Stimulated activated CD8-positive, alpha-beta memory T cell treated with anti-CD3 and anti-CD28 coated beads, Interleukin-7, amount 100 ng/mL, for 24 hours (primary cell): ENCODE data around the gene CDH4.
"Not testable (repeated sequence)": the region's sequence is repeated elsewhere in the genome, so short reads cannot be mapped to it uniquely, and the experiment has no call there.

Experiments used
- DNase-seq: peaks from one replicate; pipeline ENCODE4 v3.0.0-alpha.2; 2020; ENCODE audit warnings: low read depth

CDH4 gene

DNA sequence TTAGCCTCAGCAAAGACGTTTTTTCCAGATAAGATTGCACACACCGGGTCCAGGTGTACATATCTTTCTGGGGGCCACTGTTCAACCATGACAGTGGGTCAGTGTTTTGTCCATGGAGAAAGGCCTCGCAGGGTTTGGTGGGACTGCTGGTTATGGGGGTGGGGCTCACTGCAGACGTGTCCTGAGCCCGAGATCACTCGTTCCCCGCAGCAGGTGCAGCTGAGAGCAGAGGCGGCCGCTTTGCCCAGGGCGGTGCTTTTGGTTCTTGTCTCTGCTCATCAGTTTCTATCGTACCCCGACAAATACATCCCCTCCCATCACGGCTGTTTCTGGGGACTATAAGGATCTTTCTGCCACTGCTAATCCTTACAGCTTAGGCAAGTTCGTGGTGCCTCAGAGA, 166.9 kb downstream of the CDH4 start:
- DNase-seq: no peak

DNA sequence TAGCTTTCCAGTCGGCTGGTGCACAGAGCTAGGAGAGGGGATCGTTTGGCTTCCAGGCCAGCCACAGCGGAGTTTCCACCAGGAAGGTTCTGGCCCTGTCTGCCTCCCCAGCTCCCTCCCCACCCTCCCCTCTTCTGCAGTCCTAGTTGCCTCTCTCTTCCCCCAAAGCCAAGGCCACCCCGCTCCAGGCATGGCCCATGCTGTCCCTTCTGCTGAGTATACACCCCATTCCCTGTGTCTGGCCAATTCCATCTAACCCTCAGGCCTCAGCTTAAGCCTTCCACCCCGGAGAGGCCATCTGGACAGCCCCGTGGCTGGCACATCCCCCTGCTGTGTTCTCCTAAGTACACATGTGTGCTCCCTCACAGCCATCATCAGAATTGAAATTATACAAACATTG, 167.4 kb downstream of the CDH4 start:
- DNase-seq: no peak

DNA sequence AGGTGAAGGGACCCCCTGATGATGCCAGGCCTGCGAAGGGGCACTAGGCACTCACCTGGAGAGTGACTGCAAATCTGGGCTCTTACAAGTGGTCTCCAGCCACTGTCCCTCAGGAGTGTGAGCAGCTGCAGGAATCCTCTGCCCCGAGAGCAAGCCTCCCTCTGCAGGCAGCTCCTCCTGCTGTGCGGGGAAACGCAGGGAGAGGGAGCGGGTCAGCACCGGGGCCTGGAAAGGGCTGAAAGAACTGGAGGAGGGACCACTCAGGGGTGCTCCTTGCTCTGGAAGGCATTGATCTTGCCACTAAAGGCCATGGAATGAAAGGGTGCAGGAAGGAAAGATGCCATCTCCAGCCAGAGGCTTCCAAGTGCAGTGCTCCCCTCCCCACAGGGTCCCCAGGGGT, 168.0 kb downstream of the CDH4 start:
- no peak for DNase-seq

DNA sequence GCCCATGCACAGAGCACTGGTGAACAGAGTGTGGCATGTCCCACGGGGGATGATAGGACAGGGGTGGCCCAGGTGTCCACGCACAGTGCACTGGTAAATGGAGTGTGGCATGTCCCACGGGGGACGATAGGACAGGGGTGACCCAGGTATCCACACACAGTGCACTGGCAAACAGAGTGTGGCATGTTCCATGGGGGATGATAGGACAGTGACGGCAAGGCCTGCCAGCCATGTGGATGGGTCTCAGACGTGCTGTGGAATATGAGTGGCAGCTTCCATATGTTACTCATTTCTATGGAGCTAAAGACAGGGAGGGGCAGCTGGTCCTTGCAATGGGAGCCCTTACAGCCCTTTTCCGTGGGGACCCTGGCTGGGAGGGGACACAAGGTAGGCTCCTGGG, 168.7 kb downstream of the CDH4 start:
- DNase-seq: no peak

DNA sequence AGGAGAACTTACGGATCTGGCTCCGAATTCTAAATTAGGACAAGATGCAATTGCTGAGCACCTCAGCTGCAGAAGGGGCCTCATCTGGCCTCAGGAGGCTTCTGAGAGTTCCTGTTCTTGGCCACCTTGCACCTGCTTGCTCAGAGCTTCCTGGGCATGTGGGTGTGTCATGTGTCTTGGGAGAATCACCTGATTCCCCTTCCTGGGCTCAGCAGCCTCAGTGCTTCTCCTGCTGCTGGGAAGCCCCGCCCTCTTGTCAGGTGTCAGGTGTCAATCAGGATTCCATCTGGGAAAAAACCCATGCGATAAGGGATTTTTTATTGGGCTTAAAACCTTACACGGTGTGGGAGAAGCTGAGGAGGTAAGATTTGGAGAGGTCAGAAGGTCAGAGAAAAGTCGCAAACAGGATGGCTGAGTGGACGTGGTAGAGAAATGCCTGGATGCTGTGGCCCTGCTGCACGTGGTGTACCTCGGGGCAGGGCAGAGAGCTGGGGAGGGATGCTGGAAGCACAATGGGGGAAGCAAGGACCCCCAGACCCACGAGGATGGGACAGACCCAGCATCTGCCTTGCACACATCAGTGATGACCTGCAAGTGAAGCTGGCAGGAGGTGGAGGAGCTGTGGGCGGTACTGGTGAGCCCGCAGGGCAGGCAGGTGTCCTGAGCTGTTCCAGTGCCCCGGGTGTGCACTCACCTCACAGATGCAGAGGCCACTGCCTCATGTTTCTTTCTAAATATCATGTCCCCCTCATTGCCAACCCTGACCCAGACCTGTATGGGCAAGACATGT, 170.8 kb downstream of the CDH4 start:
- no peak for DNase-seq

DNA sequence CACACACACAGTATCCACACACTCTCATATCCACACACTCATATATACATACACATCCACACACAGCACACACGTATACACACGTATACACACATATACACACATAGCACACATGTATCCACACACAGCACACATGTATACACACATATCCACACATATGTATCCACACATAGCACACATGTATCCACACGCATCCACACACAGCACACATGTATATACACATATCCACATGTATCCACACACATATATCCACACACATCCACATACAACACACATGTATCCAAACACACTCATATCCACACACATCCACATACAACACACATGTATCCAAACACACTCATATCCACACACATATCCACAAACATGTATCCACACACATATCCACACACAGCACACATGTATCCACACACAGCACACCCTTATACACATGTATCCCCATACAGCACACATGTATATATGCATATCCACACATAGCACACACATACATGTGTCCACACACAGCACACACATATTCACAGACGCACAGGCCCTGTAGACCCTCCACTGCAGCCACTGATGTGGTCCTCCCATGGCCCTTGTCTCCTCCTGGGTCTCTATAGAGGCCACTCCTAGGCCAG, 172.1 kb downstream of the CDH4 start:
- DNase-seq: no peak

DNA sequence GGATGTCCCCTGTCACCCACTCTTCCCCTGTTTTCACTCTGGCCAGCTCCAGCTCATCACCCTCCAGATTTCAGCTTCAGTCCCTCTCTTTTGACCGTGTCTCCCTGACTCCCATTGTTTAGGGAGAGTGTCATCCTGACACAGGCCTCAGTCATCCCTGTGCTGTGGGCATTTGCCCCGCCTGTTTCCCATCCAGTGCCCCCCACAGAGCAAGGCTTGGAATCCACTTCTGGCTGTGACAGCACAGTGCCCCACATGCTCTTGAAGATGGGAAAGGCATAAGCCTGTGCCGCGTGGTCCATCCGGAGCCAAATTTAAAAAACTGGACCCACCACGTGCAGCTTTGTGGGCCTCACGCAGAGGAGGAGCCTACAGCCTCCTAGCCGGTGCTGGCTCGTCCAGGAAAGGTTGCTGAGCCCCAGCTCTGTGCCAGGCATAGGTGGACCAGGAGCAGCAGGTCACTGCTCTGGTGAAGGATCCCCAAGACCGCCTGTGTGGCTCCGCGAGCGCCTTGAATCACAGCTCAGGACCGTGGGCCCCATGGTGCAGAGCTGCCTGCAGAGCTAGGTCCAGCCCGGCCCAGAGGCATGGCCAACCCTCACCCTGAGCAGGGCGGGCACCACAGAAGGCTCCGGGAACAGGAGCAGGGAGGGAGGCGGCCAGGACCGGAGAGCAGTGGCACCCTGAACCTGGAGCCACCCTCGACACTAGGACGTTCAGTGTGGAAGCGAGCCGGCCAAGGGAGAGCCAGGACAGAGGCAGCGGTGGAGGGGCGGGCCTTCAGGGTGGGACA, 172.8 kb downstream of the CDH4 start:
- no peak for DNase-seq

DNA sequence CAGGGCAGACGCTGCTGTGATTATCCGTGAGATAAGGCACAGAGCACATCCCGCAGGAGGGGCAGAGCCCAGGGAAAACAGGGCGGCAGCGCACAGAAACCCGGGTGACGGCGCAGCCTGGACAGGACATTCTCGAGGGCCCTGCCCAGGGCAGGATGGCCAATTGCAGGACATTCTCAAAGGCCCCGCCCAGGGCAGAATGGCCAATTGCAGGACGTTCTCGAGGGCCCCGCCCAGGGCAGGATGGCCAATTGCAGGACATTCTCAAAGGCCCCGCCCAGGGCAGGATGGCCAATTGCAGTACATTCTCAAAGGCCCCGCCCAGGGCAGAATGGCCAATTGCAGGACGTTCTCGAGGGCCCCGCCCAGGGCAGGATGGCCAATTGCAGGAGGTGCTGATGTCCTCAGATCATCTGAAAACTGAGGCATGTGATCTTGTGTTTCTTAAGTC, 173.5 kb downstream of the CDH4 start:
- not testable (repeated sequence) for DNase-seq

DNA sequence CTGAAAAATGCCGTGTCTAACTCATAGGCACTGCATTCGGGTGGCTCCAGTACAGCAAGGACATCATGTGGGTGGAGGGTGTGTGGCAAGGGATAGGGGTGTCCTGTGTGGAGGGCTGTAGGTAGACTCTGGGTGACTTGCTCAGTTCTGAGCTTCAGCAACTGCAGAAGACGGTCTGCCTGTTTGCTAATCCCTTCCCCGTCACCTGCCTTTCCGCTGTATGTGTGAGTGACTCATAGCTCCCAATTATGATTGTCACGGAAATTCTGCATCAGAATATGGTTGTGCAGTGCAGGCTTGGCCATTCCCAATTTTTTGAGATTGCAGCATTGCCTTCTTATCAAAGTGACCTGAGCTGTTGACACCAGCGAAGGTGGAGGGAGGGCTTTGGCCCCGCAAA, 174.3 kb downstream of the CDH4 start:
- no peak for DNase-seq

DNA sequence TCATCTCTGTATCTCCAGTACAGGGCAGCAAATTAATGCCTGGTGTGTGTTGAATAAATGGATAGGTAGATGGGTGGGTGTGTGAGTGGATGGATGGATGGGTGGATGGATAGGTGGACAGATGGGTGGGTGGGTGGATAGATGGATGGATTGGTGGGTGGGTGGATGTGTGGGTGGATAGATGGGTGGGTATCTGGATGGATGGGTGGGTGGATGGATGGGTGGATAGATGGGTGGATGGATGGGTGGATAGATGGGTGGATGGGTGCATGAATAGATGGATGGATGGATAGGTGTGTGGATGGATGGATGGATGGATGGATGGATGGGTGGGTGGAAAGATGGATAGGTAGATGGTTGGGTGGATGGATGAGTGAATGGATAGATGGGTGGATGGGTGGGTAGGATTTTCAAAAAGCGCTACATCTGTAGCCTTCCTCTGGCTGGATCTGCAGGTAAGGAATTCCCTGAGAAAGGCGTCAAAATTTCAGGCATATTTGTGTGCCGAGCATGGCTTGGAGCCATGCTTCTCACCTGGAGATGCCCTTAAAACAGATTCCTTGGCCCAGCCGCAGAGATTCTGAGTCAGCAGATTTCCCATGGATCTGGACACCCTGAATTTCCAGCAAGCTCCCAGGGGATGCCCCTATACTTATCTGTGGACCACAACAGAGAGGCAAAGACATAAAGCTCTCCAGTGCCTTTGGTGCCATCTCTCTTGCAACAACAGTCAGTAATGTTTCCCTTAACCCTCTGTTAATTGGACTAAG, 177.6 kb downstream of the CDH4 start:
- DNase-seq: no peak

DNA sequence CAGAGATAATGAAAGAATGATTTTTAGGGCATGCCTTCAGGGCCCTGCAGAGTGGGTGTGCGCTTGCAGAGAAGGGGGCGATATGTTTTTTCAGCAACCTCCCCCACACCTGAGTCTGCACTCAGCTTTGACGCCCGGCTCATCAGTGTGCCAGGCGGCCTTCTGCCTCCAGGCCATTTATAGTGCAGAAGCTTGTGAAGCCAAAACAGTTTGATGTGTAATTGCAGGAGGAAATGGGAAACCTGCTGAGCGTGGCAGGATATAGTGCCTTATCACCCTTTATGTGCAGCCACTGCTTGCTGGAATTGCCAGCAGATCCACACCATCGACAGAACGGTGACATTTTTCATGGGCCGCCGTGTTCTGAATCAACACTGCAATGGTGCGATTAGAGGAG, 178.2 kb downstream of the CDH4 start:
- DNase-seq: no peak

DNA sequence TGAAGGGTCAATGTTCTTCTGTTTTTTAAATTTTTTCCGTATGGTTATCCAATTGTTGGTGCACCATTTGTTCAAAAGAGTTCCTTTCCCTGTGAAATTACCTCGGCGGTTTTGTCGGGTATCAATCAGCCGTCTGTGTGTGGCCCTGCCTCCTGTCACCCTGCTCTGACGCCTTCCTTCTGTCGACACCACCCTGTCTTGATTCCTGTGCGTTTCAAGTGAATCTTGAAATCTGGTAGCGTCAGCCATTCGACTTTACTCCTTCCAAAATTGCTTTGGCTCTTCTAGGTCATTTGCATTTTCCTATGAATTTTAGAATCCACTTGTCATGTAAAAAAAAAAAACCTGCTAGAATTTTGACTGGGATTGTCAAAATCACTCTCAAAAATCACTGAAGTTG, 181.1 kb downstream of the CDH4 start:
- no peak for DNase-seq

DNA sequence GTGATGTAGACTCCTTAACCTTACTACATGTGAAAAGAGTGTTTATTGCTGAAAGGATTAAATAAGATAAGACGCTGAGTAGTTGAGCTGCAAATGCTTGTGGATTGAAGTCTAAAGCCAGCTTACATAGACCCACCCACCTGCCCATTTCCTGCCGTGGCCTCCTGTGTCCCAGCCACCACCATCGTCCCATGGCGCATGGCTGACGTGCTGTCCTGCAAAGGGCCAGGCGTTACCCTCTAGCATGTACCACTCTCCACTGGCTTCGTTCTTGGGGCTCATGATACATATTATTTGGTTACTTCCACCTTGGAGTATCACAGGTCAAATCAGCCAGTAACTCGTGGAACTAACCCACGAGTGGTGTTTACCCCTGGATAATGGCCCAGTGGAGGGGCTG, 181.8 kb downstream of the CDH4 start:
- DNase-seq: no peak

DNA sequence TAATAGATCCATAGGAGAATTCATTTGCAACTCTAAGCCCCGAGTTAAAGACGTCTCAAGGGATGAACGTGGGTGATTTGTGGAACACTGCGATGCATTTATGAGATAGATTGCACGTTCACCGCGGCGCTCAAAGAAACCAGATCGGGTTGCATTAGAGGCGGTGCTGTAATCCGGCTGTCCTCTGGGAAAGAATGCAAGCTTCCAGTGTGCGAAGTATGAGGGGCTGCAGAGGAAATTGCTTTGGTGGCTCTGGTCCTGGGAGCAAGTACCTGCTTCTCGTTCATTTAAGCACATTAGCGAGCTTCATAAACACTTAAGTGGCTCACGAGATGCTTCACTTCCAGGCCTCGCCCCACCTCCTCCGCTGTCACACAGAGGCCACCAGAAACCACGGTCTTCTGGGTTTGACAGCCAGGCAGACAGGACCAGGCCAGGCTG, 182.3 kb downstream of the CDH4 start:
- DNase-seq: no peak

DNA sequence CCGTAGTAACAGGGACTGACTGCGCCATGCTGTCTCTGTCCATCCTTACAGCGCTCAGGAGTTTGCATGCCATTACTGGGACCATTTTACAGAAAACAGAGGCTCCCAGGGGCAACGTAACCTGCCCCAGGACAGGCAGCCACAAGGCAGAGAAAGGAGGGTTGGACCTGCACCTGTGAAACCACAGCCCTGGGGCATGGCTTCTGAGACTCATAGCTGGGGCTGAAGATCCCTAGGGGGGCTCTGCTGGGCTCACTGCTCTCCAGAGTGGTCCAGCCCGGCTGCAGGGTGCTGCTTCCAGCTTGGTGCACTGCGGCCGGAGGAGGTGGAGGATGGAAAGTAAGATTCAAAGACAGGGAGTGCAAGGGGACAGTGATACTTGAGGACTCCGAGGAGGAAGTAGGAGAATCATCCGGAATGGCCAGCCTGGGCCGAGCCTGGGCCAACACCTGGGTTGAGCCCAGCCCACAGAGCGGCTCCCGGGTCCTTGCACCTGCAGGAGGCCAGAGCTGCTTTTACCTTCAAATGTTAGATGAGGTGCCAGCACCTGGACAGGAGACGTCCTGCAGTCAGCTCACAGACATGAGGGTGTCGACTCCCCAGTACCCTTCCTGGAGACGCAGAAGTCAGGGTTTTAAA, 183.2 kb downstream of the CDH4 start:
- no peak for DNase-seq

DNA sequence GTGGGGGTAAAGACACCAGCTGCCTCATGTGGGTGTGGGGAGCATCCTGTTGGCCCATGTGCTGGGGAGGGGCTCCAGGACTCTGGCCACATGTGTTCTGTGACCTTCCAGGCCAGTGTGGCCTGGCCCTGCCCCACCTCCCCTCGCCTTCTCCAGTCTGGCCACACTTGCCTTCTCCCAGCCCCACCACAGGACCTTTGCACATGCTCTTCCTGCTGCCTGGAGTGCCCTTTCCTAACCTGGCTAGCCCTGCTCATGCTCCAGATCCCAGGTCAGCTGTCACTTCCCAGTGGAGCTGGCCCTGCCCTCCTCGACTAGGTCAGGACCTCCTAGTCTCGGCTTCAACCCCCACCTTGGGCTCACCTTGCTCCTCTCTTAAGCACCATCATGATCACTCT, 183.8 kb downstream of the CDH4 start:
- DNase-seq: no peak

DNA sequence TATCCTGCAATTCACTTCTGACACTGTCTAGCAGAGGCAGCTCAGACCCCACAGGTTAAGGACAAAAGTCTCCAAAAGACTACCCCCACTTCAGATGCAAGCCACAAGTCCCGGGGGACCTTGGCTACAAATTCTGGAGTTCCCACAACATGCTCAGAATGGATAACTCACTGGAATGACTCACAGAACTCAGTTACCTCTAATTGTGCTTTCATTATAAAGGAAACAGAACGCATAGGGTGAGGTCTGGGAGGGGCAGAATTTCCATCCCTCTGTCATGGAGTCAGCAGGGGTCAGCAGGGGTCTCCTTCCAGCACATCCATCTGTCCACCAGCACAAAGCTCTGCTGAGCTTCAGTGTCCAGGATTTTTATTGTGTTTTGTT, 184.2 kb downstream of the CDH4 start:
- no peak for DNase-seq

DNA sequence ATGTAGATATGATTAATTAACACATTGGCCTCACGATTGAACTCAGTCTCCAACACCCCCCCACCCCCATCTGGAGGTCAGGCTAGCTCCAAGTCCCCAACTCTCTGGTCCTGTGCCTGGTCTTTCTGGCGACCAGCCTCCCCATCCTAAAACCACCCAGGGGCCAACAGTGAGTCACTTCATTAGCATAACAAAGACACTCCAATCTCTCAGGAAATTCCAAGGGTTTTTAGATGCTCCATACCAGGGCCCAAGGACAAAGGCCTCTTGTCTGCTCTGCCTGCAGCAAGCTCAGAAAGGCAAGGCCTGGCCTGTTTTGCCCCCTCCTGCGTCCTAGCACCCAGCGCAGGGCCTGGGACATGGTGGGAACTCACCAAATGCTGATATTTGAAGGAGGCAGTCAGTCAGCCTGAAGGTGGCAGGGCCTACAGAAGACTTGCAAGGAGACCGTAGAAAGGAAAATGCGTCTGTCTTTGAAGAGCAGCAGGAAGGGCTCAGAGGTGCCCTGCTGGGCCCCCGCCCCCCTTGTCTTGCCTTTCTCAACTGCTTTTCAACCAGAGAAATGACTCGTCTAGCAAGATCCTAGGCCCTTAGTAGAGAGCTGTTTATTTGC, 184.7 kb downstream of the CDH4 start:
- DNase-seq: no peak

DNA sequence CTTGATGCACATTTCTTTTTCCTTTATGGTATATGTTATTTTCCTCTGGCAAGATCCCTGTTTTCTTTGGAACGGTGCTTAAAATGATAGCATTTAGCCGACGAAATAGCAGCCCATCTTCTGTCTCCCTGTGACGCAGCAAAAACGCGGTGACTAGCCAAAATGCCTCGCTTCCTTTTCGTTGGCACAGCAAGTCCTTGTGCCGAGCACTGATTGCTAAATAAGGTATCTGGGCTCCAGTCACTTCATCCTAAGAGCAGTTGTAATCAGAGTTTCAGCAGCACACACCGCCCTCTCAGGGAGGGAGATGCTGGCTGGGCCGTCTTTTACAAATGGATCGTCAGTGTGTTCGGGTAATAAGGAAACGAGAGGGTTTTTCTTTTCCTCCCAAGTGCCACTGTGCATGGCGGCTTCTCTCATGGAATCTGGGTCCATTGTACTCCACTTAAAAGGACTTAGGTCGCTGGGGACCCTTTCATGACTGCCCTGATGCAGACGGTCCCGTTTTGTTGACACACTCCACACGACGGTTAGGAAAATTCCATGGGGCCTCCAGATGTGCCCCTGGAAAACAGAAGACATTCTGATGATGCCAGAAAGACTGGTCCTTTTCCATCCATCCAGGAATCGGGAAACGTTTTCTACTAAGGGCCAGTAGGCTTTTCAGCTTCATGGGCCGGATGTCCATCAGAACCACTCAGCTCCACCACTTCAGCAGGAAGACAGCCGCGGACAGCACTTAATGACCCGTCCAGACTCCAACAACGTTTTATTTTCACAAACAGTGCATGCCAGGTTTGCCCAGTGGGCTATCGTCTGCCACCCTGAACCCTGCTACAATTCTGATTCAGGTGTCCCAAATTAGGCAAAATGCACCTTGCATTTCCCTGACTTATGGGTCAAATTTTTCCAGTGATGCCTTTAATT, 185.5 kb downstream of the CDH4 start:
- no peak for DNase-seq

DNA sequence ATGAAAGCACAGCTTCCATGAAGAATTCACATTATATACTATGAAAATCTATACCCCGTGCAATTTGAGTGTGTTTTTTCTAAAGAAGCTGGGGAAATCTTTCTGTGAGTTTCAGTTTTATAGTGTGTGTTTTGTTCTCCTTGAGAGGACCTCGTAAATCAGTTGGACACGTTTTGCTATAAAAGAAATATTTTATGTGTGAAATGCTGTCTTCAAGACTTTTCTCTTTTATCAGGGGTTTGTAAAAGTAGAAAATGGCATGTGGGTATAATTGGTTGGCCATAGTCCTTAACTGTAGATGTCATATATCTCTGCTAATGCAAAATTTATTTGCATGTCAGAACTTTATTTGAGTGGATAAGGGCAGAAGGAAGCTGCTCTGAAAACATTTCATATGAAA, 186.2 kb downstream of the CDH4 start:
- no peak for DNase-seq
